ENCODE data around the gene CNPPD1.

- TF ChIP-seq, protein P1, sequence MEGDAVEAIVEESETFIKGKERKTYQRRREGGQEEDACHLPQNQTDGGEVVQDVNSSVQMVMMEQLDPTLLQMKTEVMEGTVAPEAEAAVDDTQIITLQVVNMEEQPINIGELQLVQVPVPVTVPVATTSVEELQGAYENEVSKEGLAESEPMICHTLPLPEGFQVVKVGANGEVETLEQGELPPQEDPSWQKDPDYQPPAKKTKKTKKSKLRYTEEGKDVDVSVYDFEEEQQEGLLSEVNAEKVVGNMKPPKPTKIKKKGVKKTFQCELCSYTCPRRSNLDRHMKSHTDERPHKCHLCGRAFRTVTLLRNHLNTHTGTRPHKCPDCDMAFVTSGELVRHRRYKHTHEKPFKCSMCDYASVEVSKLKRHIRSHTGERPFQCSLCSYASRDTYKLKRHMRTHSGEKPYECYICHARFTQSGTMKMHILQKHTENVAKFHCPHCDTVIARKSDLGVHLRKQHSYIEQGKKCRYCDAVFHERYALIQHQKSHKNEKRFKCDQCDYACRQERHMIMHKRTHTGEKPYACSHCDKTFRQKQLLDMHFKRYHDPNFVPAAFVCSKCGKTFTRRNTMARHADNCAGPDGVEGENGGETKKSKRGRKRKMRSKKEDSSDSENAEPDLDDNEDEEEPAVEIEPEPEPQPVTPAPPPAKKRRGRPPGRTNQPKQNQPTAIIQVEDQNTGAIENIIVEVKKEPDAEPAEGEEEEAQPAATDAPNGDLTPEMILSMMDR (IDR thresholded peaks at IDR 0.05) = no peak
- no peak for TF ChIP-seq SMC3 (IDR thresholded peaks at IDR 0.05)
- TF ChIP-seq POLR2A (IDR thresholded peaks at IDR 0.05; ENCODE audit: low read length) = no peak
- TF ChIP-seq, protein P2, sequence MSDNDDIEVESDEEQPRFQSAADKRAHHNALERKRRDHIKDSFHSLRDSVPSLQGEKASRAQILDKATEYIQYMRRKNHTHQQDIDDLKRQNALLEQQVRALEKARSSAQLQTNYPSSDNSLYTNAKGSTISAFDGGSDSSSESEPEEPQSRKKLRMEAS (IDR thresholded peaks at IDR 0.05) = no peak
- no peak for TF ChIP-seq KDM1A (IDR thresholded peaks at IDR 0.05; ENCODE audit: low read depth)
- no peak for TF ChIP-seq RAD21 (conservative IDR thresholded peaks at IDR 0.05 in 1 of 2, IDR thresholded peaks at IDR 0.05 in 1 of 2)
- no peak for TF ChIP-seq EP300 (IDR thresholded peaks at IDR 0.05)
- TF ChIP-seq POLR2AphosphoS2 (conservative IDR thresholded peaks at IDR 0.05; ENCODE audit: low read length) = no peak
- TF ChIP-seq SREBF2 (IDR thresholded peaks at IDR 0.05) = no peak
- no peak for TF ChIP-seq ZFP36 (IDR thresholded peaks at IDR 0.05; ENCODE audit: borderline replicate concordance, partially characterized antibody)
- no peak for TF ChIP-seq ZC3H11A (IDR thresholded peaks at IDR 0.05)
- TF ChIP-seq BHLHE40 (IDR thresholded peaks at IDR 0.05; ENCODE audit: low read depth, low read length) = no peak
Measured at GRCh38 chr2:219167997-219168396, 8.7 kb downstream of the CNPPD1 start.
